Measurements from ENCODE around the gene FAM13A.
"Not testable (repeated sequence)": the region's sequence is repeated elsewhere in the genome, so short reads cannot be mapped to it uniquely, and the experiment has no call there.

The FAM13A gene

DNA sequence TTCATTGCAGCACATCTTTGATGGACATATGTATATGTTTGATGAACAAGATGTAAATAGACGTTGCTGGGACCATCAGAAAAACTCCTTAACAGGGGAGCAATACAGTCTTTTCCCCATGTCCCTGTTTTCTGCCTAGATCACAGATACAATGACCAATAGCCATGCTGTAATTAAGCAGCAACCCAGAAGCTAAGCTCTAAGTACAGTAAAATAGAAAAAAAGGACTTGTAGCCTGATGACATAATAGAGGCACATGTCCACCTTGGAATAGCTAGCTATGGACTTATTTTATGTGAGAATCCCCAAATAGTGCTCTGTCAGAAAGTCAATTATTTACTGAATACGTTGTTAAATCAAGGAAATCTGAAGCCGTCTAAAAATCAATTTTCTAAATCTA lies 14.9 kb downstream of the FAM13A start:
- DNase-seq (ENCODE audit: low read depth), result no peak

DNA sequence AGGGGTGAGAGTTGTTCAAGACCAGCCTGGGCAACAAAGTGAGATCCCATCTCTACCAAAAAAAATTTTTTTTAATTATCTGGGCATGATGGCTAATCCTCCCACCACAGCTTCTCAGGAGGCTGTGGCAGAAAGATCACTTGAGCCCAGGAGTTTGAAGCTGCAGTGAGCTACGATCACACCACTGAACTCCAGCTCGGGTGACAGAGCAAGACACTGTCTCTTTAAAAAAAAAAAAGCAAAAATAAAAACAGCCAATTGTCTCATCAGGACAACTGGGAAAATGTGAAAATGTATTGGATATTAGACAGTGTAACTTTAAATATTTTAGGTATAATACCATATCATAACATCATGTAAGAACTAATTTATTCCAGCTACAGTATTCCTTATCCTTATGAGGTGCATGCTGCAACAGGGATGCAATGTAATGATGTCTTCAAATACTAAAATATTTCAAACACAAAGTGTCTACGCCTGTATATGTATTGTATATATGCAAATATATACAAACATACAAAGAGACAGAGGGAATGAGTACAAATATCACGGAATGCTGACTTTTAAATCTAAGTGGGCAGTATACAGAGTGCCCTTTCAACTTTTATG lies 17.2 kb downstream of the FAM13A start:
- peak; percentile 16 for DNase-seq (ENCODE audit: low read depth)

DNA sequence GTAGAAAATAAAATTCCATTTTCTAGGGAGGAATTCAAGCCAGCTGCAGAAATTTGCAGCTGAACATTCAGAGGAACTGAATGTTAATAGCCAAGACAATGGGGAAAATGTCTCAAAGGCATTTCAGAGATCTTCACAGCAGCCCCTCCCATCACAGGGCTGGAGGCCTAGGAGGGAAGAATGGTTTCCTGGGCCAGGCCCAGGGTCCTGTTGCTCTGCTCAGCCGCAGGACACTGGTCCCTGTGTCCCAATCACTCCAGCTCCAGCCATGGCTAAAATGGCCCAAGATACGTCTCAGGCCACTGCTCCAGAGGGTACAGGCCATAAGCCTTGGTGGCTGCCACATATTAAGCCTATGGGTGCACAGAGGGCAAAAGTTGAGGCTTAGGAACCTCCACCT lies 20.4 kb downstream of the FAM13A start:
- no peak for DNase-seq (ENCODE audit: low read depth)

DNA sequence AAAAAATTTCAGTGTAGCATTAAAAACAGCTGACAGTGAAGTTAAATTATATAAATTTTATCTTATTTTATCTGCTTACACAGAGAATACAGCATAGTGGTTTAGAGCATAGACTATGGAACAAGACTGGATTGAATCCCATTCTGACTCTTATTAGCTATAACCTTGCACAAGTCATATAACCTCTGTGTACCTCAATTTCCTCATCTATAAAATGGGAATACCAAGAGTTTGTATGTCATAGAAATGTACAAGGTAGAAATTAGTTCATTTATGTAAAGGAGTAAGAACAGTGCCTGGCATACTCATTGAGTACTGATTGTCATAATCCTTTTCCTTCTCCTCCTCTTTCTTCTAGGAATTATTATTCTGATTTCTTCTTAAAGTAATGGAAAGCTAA lies 25.7 kb downstream of the FAM13A start:
- DNase-seq (ENCODE audit: low read depth), result no peak

DNA sequence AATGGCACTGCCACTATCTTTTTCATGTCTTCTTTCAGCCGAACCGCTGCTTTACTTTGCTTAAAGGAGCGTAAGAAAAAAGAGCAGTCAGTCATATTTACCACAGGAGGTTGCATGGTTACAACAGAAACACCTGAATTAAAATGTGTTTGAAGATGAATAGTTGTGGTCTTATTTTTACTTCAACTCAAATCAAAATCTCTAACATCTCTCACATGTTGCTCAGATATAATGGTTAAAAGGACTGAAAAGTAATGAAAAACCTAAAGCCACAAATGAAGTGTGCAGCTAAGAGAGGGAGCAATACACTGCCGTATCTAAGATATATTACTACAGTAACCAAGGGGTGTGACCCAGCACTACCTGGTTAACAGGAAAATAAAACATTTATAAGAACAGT lies 27.4 kb downstream of the FAM13A start:
- no peak for DNase-seq (ENCODE audit: low read depth)

DNA sequence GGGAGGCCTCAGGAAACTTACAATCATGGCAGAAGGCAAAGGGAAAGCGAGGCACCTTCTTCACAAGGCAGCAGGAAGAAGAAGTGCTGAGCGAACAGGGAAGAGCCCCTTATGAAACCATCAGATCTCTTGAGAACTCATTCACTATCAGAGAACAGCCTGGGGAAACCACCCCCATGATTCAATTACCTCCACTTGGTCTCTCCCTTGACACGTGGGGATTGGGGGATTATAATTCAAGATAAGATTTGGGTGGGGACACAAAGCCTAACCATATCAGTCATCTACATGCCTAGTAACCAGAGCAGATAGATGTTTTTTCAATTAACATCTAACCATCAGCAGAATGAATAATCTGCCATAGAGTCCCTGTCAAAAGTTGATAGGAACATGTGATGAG lies 30.4 kb downstream of the FAM13A start:
- no peak for DNase-seq (ENCODE audit: low read depth)

DNA sequence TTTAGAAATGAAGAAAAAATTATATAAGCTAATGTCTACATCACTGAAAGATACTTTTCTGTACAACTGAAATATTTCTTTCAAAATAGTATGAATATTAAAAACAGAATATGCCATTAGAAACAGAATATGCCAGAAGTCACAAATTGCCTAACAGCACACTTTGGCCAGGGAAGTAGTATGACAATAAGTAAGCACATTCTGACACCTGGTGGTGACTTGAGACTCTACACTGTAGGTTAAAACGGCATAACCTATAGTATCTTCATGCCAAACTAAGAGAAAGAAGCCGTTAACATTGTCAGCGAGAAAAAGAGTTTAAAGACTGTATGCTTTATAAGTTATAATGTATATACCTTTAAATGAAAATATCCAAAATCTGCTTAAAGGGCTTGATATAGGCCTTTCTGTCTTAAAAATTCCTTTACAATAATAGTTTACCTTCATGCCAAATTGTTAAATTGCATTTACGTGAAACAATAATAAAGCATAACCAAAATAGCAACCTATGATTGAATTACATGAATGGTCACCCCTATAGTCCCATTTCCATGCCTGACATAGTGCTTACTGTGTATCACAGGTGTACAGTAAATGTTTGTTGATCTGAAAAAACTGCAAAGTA lies 32.8 kb downstream of the FAM13A start:
- peak; percentile 78 for DNase-seq (ENCODE audit: low read depth)

DNA sequence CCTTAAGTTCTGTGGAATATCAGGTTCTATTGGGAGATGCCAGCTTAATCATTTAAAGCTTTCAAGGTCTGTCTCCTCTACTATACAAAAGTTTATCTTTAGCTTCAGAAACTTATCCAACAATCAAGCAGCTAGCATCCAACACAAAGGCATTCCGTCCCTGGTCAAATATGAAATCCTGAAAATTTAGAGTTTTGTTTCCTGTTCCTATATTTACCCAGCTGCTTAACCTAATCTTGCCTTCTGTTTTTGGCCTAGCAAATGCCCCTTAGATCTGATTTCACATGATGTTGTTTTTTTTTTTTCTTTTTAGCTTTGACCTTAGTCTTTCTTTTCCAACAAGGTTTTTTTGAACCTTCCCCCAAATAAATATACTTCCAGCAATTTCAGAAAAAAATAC lies 33.8 kb downstream of the FAM13A start:
- DNase-seq (ENCODE audit: low read depth), result no peak

DNA sequence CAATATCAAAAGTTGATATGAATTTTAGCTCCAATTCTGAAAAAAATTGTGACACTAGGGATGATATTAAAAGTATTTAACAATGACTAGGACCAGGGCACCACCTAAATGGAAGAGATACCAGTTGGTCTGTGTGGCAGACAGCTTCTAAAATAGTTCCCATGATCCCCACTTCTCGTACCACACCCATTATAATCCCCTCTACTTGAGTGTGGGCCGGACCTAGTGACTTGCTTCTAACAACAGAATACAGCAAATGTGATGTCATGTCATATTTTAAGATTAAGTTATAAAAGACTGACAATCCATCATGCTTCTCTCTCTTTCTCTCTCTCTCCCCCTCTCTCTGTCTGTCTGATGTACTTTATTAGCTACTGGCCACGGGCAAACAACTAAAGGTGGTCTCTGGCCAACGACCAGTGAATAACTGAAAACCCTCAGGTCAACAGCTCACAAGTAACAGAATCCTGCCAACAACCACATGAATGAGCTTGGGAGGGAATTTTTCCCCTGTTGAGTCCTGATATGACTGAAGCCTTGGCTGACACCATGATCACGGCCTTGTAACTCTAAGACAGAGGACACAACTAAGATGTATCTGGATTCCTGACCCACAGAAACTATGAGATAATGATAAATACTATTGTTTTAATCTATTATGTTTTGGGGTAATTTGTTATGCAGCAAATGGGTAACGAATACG lies 34.4 kb downstream of the FAM13A start:
- no peak for DNase-seq (ENCODE audit: low read depth)

DNA sequence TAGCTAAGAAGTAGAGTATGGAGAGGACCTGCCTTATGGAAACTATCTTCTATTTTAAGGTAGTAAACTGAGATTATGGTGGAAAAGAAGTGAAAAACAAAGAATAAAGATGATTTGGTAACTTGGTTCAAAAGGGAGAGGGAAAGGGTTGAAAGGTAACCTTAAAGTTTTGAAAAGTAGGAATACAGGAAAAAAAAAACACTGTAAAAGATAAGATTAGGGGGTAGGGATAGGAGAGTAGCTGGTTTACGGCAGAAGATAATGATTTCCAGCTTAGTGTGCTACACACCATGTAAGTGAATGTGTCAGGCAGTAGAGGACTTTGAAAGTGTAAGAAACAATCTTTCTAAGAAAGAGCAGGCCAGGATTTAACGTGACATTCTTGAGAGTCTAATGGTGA lies 35.3 kb downstream of the FAM13A start:
- DNase-seq (ENCODE audit: low read depth), result no peak

DNA sequence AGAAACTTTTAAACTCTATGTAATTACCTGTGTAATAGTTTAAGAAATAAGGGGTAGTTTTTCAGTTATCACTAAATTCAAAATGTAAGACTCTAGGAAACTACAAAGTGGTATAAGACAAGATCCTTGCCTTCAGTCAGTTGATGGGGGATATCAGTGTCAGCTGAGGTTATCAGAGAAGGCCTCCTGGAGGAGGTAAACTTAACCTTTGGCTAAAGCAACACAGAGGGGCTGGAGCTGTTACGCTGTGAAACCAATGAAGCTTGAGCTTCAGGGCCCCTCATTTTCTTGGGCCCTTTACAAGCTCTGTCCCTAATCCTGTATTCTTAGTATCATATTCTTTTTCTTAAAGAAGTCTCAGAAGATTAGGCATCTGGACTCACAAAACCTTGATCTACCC lies 35.9 kb downstream of the FAM13A start:
- DNase-seq (ENCODE audit: low read depth), result no peak

DNA sequence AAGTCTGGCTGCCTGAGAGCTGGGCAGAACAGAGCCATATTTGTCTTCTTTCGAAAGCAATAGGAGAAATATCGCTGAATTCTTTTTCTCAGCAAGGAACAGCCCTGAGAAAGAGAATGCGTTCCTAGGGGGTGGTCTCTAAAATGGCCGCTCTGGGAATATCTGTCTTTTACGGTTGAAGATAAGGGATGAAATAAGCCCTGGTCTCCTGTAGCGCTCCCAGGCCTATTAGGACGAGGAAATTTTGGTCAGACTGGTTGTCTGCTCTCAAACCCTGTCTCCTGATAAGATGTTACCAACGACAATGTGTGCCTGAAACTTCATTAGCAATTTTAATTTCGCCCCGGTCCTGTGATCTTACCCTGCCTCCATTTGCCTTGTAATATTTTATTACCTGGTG lies 42.1 kb downstream of the FAM13A start:
- DNase-seq (ENCODE audit: low read depth), result not testable (repeated sequence)

DNA sequence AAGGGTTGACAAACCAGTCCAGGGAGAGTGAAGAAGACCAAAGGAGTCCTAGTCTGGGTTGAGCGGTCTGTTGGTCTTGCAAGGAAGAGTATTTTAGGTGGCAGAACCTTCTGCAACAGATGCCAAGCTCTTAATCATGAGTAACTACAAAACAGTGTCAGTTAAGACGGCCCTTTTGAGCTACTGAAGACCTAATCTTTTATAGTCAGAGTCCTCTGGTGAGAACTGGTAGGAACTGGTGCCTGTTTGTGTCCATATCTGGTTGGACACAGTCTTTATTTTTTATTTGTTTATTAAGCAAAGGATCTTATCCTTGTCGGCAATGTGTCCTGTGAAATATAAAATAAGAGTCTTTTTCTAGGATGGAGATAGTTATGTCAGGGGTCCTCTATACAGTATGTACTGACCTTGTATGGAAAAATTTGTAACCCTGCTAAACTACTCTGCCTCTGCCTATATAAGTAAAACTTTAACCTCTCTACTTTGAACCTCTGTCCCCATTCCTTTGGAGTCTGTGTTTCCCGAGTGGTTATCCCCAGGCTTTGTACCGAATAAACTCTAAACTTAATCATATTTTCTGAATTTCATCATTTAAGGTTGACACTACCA lies 47.1 kb downstream of the FAM13A start:
- no peak for DNase-seq (ENCODE audit: low read depth)

DNA sequence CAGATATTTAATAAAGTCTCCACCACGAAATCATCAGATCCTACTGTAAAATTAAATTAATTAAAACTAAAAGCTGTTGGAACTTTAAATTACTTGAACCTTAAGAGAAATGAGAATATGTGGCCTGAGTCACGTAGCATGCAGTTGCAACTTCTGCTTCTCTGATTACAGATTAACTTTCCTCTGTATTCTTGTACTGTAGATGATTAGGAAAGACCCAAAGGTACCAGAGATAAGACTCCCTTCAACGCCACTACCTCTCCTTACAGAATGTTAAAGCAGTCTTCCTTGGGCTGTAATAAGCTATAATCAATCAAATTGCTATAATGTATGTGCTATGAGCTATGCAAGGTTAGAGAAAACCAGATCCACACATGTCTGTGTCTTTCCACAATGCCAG lies 47.9 kb downstream of the FAM13A start:
- DNase-seq (ENCODE audit: low read depth), result no peak

DNA sequence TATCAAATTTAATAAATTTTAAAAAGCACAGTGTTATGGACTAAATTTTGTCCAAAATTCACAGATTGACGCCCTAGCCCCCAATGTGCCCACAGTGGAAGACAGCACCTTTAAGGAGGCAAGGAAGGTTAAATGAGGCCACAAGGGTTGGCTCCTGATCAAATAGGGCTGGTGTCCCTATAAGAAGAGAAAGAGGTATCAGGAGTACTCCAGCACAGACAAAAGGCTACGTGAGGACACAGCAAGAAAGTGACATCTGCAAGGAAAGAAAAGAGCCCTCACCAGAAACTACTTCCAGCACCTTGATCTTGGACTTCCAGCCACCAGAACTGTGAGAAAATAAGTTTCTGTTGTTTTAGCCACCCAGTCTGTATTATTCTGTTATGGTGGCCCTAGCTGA lies 48.8 kb downstream of the FAM13A start:
- DNase-seq (ENCODE audit: low read depth), result no peak

DNA sequence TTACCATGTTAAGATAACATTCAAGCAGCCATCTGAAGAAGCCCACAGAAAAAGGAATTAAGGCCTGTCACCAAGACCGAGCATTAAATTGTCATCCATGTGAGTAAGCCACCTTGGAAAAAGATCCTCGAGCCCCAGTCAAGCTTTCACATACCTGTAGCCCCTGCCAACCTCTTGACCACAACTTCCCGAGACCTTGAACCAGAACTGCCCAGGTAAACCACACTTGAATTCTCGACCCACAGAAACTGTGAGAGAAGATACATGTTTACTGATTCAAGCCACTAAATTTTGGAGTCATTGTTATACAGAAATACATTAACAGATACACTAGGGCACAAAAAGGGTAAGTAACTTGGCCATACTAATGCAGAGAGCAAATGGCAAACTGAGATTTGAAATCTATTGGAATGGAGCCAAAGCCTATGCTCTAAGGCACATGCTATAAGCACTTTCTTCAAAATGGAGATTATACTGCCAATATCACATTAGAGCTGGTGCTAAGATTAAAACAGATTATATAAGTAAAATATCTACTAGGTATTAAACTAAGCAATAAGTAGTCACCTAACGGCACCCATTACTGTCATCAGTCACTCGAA lies 49.5 kb downstream of the FAM13A start:
- DNase-seq (ENCODE audit: low read depth), result no peak

DNA sequence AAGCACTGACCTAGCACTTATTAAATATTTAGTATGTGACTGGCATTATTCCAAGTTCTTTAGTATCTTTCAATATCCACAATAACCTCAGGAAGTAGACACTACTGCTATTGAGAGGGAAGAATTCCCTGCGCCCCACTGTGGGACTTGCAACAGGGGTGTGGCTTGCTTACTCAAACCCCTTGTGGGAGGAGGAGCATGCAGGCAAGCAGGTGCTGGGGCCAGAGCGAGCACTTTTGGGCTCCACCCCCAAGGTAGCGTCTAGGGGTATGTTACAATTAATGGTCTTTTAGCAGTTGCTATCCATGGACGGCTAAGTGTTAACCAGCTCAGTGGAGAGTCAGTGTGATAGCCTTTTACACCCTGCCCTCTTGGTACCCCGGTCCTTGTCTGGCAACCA lies 50.7 kb downstream of the FAM13A start:
- no peak for DNase-seq (ENCODE audit: low read depth)

DNA sequence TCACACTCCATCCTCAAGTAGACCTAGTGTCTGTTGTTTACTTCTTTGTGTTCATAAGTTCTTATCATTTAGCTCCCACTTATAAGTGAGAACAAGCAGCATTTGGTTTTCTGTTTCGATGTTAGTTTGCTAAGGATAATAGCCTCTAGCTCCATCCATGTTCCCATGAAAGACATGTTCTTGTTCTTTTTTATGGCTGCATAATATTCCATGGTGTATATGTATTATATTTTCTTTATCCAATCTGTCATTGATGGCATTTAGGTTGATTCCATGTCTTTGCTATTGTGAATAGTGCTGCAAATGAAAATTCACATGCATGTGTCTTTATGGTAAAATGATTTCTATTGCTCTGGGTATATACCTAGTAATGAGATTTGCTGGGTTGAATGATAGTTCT lies 51.9 kb downstream of the FAM13A start:
- DNase-seq (ENCODE audit: low read depth), result not testable (repeated sequence)

DNA sequence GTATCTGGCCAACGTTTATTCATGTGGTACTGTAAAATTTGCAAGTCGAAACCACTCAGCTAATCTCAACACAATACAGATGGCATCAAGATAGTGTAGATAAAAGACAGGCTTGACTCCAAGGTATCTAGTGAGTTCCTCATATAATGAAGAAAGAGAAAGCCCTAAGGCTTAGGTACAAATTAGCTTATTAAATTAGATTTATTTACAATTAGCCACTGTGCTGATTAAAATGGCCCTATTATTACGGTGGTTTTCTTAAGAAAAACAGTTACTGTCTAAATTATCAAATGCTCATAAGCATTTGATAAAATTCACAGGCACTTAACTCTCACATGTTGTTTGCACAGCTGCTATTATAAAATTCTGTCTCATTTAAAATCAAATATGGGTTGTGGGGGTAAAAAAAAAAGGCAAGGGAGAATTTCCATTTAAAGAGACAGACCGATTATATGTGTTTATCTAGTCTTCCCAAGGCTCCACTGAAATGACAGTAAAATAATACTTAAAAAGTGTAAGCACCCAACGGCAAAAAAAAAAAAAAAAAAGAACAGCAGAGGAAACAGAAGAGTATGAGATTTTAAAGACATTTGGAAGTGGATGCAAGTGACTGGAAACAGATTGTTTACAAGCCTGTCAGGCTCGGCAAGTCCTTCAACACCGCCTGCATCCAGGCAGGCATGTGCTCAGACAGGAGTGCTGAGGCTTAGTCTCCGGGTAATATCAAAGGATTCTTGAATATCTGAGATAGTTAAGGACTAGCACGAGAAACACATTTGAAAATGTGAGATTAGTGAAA lies 55.1 kb downstream of the FAM13A start:
- no peak for DNase-seq (ENCODE audit: low read depth)

DNA sequence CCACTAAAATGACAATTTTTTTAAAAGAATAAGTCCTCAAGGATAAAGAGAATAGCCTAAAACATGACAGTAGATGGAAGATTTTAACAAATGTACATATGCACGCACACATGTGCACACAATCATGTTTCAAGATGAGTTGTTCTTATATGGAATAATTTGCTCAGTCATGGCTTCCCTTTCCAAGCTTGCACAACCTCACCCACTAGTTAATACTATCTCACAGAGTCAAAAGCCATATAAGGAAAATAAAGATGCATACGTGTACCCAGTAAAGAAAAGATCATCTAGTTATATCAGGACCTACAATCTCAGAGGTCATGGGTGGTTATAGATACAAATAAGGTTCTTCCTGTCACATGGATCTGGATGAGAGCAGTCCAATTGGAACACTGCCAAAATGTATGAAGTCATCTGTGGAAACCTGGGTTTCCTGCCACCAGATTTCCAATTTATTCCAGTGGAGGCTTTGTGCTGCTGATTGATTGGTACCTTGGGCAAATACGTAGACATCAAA lies 56.1 kb downstream of the FAM13A start:
- DNase-seq (ENCODE audit: low read depth), result peak; percentile 52

DNA sequence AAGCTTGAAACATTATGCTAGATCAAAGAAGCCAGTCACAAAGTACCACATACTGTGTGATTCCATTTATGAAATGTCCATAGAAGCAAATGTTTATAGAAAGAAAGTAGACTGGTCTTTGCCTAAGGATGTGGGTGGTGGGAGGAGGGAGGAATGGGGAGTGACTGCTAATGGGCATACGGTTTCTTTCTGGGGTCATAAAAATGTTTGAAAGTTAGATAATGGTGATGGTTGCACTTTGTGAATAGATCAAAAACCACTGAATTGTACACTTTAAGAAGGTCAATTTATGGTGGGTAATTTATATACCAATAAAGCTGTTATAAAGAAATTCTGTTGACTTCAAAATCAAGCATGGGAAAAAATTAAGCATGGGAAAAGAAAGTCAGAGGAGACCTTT lies 56.6 kb downstream of the FAM13A start:
- DNase-seq (ENCODE audit: low read depth), result no peak

DNA sequence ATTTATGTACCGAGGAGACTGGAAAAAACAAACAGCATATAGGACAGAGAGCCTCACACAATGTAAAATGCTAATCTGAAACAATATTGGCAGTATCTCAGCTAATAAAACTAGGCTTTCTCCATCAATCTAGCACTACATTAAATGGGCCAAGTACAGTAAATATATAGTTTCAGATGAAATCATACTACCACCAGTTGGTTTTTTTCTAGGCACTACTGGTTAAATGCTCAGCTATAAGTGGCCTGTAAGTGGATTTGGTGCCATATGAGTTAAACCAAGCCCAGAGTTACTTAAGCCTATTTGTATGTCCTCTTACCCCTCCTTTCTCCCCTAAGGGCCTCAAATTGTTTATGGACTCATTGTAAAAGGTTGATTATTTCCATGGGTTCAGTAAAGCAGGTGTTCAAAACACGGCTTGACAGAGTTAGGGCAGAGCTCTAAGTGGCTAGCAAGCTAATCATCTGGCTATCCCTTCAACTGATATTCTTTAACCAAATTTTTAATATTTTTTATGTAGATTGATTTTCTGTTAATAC lies 57.5 kb downstream of the FAM13A start:
- DNase-seq (ENCODE audit: low read depth), result no peak
